Measurements from ENCODE around the gene RPL29. TPM values are rescaled to one million over a fixed set of nuclear protein-coding genes. Genes with fewer than 3 reads are reported as not detected.

The RPL29 gene
- total RNA-seq, 1 donor from 2014 or later = 588 TPM

- H3K4me1 Mint-ChIP-seq (ENCODE audit: low read depth, unreplicated experiment) = peaks cover 20% of the 10 kb centered on the region
- H3K4me3 Mint-ChIP-seq (ENCODE audit: unreplicated experiment) = peak overlapping the region; percentile 91
- H3K36me3 Mint-ChIP-seq (ENCODE audit: unreplicated experiment) = no peaks in the 10 kb centered on the region
- no peak overlapping the region for H3K27ac Mint-ChIP-seq (ENCODE audit: unreplicated experiment)
- peak; percentile 69 for TF ChIP-seq CTCF (IDR thresholded peaks at IDR 0.05; ENCODE audit: partially characterized antibody, unreplicated experiment)
- peaks cover 12% of the 10 kb centered on the region for H3K27me3 Mint-ChIP-seq (ENCODE audit: unreplicated experiment)
- DNase-seq = no peak
- H3K9me3 Mint-ChIP-seq (ENCODE audit: unreplicated experiment) = peaks cover 11% of the 10 kb centered on the region
Measured at GRCh38 chr3:51974277-51974962, 21.3 kb downstream of the RPL29 start.

GRCh38 chr3:51971350-51971749, 24.3 kb downstream of the RPL29 start:
- TF ChIP-seq CTCF (IDR thresholded peaks at IDR 0.05; ENCODE audit: partially characterized antibody, unreplicated experiment) = no peak
- H3K27ac Mint-ChIP-seq (ENCODE audit: unreplicated experiment) = peak overlapping the region; percentile 23
- peaks cover 29% of the 10 kb centered on the region for H3K4me1 Mint-ChIP-seq (ENCODE audit: low read depth, unreplicated experiment)
- peaks cover 26% of the 10 kb centered on the region for H3K9me3 Mint-ChIP-seq (ENCODE audit: unreplicated experiment)
- H3K27me3 Mint-ChIP-seq (ENCODE audit: unreplicated experiment) = peaks cover 19% of the 10 kb centered on the region
- H3K36me3 Mint-ChIP-seq (ENCODE audit: unreplicated experiment) = peaks cover 5% of the 10 kb centered on the region
- H3K4me3 Mint-ChIP-seq (ENCODE audit: unreplicated experiment) = no peak overlapping the region
- DNase-seq = no peak

GRCh38 chr3:51970606-51971300, 24.9 kb downstream of the RPL29 start:
- Mint-ChIP-seq H3K9me3 (ENCODE audit: unreplicated experiment) (peaks cover 26% of the 10 kb centered on the region), H3K4me1 (ENCODE audit: low read depth, unreplicated experiment) (peaks cover 28% of the 10 kb centered on the region), H3K4me3 (ENCODE audit: unreplicated experiment) (no peak overlapping the region), H3K27me3 (ENCODE audit: unreplicated experiment) (peaks cover 23% of the 10 kb centered on the region), H3K27ac (ENCODE audit: unreplicated experiment) (peak overlapping the region; percentile 23), H3K36me3 (ENCODE audit: unreplicated experiment) (peaks cover 5% of the 10 kb centered on the region)
- no peak for DNase-seq
- no peak for TF ChIP-seq CTCF (IDR thresholded peaks at IDR 0.05; ENCODE audit: partially characterized antibody, unreplicated experiment)

DNA sequence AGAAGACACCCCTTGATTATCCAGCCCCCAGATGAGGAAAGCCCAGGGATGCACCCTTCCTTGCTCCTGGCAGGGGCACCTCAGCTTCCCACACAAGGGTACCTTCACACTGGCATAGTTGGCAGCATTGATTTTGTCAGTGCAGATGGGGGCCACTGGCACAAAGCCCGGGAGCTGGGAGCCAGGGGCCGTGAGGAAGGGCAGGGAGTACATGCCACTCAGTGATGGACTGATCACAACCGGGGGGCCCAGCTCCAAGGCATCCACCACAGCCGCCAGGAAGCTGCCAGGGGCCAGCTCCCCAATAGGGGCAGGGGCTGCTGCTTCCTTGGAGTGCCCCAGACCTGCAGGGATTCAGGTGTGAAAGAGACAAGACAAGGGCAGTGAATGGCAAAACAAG, 25.9 kb downstream of the RPL29 start:
- H3K36me3 Mint-ChIP-seq (ENCODE audit: unreplicated experiment) = peaks cover 11% of the 10 kb centered on the region
- H3K27ac Mint-ChIP-seq (ENCODE audit: unreplicated experiment) = no peak overlapping the region

More for the DNA sequence above, 25.9 kb downstream of the RPL29 start:
- H3K4me3 Mint-ChIP-seq (ENCODE audit: unreplicated experiment) = peak overlapping the region; percentile 52
- peaks cover 32% of the 10 kb centered on the region for H3K27me3 Mint-ChIP-seq (ENCODE audit: unreplicated experiment)
- DNase-seq = no peak
- peaks cover 22% of the 10 kb centered on the region for H3K4me1 Mint-ChIP-seq (ENCODE audit: low read depth, unreplicated experiment)
- TF ChIP-seq CTCF (IDR thresholded peaks at IDR 0.05; ENCODE audit: partially characterized antibody, unreplicated experiment) = no peak
- H3K9me3 Mint-ChIP-seq (ENCODE audit: unreplicated experiment) = peaks cover 28% of the 10 kb centered on the region

Data from glutamatergic neuron (in vitro differentiated cells).